ENCODE measurements around the gene COL4A2.

COL4A2 gene

DNA sequence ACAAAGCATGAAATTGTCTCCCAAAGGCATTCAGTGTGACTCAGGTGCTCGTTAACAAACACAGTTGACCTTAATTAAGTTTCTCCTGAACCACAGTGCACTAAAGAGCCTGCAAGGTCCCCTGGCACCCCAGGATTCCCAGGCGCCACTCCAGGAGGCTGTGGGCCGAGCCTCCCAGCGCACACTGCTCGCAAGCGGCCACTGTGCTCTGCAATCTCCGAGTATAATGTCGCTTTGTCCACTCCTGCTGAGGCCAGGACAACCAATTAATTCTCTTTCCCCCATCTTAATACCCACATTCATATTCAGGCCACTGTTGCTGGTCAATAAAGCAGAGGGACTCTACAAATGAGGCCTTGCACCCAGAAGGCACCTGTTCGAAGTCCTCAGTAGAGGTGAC is 245.7 kb downstream of the COL4A2 start:
- H3K4me3 ChIP-seq (ENCODE audit: low read depth, low read length) = no peak overlapping the region
- ChIA-PET POLR2A (no interaction called here), CTCF (no interaction called here)
- no peak for DNase-seq (ENCODE audit: low read depth, low spot score)
- TF ChIP-seq, protein P1, sequence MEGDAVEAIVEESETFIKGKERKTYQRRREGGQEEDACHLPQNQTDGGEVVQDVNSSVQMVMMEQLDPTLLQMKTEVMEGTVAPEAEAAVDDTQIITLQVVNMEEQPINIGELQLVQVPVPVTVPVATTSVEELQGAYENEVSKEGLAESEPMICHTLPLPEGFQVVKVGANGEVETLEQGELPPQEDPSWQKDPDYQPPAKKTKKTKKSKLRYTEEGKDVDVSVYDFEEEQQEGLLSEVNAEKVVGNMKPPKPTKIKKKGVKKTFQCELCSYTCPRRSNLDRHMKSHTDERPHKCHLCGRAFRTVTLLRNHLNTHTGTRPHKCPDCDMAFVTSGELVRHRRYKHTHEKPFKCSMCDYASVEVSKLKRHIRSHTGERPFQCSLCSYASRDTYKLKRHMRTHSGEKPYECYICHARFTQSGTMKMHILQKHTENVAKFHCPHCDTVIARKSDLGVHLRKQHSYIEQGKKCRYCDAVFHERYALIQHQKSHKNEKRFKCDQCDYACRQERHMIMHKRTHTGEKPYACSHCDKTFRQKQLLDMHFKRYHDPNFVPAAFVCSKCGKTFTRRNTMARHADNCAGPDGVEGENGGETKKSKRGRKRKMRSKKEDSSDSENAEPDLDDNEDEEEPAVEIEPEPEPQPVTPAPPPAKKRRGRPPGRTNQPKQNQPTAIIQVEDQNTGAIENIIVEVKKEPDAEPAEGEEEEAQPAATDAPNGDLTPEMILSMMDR (IDR thresholded peaks at IDR 0.05; ENCODE audit: insufficient read depth, low read length, missing control alignments) = no peak

DNA sequence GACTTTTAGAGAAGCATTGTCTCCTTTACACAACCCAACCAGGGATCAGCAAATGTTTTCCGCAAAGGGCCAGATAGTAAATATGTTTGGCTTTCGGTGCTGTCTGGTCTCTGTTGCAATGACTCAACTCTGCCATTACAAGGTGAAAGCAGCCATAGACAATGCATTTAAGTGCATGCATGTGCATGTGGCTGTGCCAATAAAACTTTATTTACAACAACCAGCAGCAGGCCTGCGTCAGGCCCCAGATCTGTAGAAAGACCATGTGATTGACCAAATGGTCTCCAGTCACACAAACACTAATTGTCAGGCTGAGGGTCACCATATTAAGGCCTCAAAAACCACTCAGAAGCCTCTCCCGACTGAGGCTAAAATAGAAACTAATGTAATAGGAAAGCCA is 246.3 kb downstream of the COL4A2 start:
- ChIA-PET CTCF (no interaction called here), POLR2A (interaction anchor here (0.9 kb wide), 1 partner anchor 38 kb away, joined by 3 read pairs; no protein-coding TSS in a partner anchor)
- no peak overlapping the region for H3K4me3 ChIP-seq (ENCODE audit: low read depth, low read length)
- no peak for DNase-seq (ENCODE audit: low read depth, low spot score)
- TF ChIP-seq, protein P1 (IDR thresholded peaks at IDR 0.05; ENCODE audit: insufficient read depth, low read length, missing control alignments) = no peak

DNA sequence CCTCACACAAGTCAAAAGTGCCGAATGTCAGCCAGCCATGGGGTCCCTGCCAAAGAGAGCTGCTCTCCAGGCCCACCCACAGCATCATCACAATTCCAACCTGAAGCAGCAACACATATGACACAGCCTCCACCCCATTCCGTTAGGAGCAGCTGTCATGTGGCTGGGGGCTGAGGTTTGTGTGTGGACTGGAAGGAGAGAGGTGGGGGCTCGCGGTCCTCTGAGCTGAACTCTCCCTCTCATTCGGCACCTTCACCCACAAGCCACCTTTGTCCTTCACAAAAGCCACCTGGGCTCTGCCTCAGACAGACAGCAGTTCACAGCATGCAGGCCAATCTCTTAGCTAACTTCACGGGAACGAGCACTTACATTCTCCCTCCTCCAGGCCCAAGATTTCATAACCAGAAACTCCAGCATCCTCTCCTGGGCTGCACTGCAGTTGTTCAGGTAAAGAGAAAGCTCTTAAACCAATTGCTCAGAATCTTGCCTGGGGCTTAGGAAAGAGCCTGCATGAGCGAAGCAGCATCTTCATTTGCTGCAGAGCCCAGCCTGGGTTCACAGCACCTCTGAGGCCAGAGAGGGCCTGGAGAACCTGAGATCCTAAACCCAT is 247.2 kb downstream of the COL4A2 start:
- DNase-seq (ENCODE audit: low read depth, low spot score) = no peak
- H3K4me3 ChIP-seq (ENCODE audit: low read depth, low read length) = no peak overlapping the region
- POLR2A ChIA-PET = no interaction called here
- CTCF ChIA-PET = interaction anchor here (0.9 kb wide), 1 partner anchor 14 kb away, joined by 4 read pairs; no protein-coding TSS in a partner anchor
- TF ChIP-seq, protein P1 (IDR thresholded peaks at IDR 0.05; ENCODE audit: insufficient read depth, low read length, missing control alignments) = no peak

DNA sequence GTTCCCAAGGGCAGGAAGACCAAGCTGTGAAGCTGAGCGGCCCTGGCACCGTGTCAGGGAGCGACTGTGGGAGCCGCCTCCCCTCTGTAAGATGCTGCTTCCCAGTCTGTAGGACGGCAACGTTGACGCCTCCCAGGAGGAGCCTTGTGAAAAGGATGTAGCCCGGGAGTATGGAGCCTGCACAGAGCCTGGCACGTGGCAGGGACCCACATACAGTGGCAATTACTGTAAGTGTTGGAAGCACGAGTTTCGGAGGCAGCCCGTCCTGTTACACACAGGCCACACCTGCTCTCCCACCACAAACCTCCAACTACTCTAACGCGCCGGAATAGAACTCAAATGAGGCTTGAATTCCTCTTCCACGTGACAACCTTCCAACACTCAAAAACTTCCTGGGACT is 247.9 kb downstream of the COL4A2 start:
- H3K4me3 ChIP-seq (ENCODE audit: low read depth, low read length) = no peak overlapping the region
- TF ChIP-seq, protein P1 (IDR thresholded peaks at IDR 0.05; ENCODE audit: insufficient read depth, low read length, missing control alignments) = no peak
- no peak for DNase-seq (ENCODE audit: low read depth, low spot score)
- ChIA-PET CTCF (interaction anchor here (0.9 kb wide), 1 partner anchor 14 kb away, joined by 4 read pairs; no protein-coding TSS in a partner anchor), POLR2A (no interaction called here)

DNA sequence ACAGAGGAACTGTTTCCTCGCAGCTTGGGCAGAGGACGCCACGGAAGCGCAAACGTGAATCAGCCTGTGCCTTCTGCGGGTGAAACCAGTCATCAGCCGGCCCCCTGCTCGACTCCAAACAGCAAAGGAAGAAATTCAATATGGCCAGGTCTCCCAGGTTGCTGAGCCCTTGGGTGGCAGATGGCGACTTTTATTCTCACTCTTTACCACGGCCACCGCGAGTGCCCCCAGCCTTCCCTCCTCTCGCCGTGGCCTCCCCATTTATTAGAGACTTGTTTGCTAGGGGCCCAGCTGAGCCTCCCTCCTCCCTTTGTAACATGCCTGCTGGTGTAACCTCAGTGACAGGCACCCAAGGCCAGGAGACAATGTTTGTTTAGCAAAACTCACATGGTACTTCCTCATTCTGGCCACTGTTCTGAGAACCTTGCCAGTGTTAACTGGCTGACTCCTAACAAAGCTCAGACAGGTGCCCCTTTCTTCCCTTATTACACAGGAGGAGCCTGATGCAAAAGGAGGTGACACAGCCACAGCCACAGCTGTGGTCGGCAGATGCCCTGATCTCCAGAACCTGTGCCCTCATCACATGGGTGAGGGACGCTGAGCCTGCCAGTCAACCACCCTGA is 248.6 kb downstream of the COL4A2 start:
- H3K4me3 ChIP-seq (ENCODE audit: low read depth, low read length) = no peak overlapping the region
- DNase-seq (ENCODE audit: low read depth, low spot score) = no peak
- ChIA-PET POLR2A (no interaction called here), CTCF (no interaction called here)
- TF ChIP-seq, protein P1 (IDR thresholded peaks at IDR 0.05; ENCODE audit: insufficient read depth, low read length, missing control alignments) = no peak

DNA sequence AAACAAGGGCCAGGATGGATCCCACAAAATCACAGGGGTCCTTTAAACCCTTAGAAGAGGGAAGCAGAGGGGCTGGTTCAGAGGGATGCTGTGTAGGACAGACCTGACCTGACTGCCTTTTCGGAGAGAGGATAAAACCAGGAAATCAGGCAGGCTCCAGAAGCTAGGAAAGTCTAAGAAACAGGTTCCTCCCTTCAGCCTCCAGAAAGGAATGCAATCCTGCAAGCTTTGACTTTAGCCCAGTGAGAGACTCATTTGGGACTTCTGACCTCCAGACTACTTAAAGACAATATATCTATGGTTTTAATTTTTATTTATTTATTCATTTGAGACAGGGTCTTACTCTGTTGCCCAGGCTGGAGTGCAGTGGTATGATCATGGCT is 249.1 kb downstream of the COL4A2 start:
- POLR2A ChIA-PET = no interaction called here
- CTCF ChIA-PET = interaction anchor here (1.0 kb wide), 1 partner anchor 100 kb away, joined by 3 read pairs; no protein-coding TSS in a partner anchor
- no peak overlapping the region for H3K4me3 ChIP-seq (ENCODE audit: low read depth, low read length)
- TF ChIP-seq, protein P1 (IDR thresholded peaks at IDR 0.05; ENCODE audit: insufficient read depth, low read length, missing control alignments) = no peak
- no peak for DNase-seq (ENCODE audit: low read depth, low spot score)

Measured in AG04449 (cell line).